ENCODE results near the gene CYP4F8. TPM values are rescaled to one million over a fixed set of nuclear protein-coding genes. Genes with fewer than 3 reads are reported as not detected.

CYP4F8 gene
- total and polyA plus RNA-seq, 12 donors, result not detected

Small RNA genes lying within 50 kb of the gene (small RNA-seq; reads per million reads assigned to genes)
- gene AD000091.1, result 0 reads per million in 2 donors

Other genes with a start within 250 kb of the CYP4F8 start
- gene AKAP8, start 235.4 kb upstream of the CYP4F8 start, total RNA-seq, result 10 to 100 TPM; 13.0 to 45.8 (median 31.6) TPM
- 10 to 100 TPM; 13.4 to 41.7 (median 27.0) TPM for gene AKAP8, start 235.4 kb upstream of the CYP4F8 start, polyA plus RNA-seq
- 100 to 1,000 TPM in 6 of 9 donors, 10 to 100 TPM in 3; 48.3 to 206 (median 125) TPM for gene AKAP8L, start 196.2 kb upstream of the CYP4F8 start, total RNA-seq
- gene AKAP8L, start 196.2 kb upstream of the CYP4F8 start, polyA plus RNA-seq, result 100 to 1,000 TPM in 2 of 3 donors, 10 to 100 TPM in 1; 60.5 to 652 (median 264) TPM
- 10 to 100 TPM in 8 of 9 donors, 1 to 10 TPM in 1; 5.7 to 49.2 (median 32.8) TPM for gene WIZ, start 165.3 kb upstream of the CYP4F8 start, total RNA-seq
- 10 to 100 TPM in 2 of 3 donors, 1 to 10 TPM in 1; 7.9 to 48.1 (median 28.3) TPM for gene WIZ, start 165.3 kb upstream of the CYP4F8 start, polyA plus RNA-seq
- gene RASAL3, start 150.7 kb upstream of the CYP4F8 start, total RNA-seq, result 1 to 10 TPM; 1.1 to 7.6 (median 5.0) TPM
- 10 to 100 TPM in 1 of 3 donors, 1 to 10 TPM in 2; 1.1 to 20.5 (median 5.7) TPM for gene RASAL3, start 150.7 kb upstream of the CYP4F8 start, polyA plus RNA-seq
- not detected for gene PGLYRP2, start 135.7 kb upstream of the CYP4F8 start, total RNA-seq
- gene PGLYRP2, start 135.7 kb upstream of the CYP4F8 start, polyA plus RNA-seq, result not detected
- under 1 TPM in 2 of 9 donors, not detected in 7; 0.11 to 0.34 TPM for gene CYP4F22, start 106.7 kb upstream of the CYP4F8 start, total RNA-seq
- not detected for gene CYP4F22, start 106.7 kb upstream of the CYP4F8 start, polyA plus RNA-seq
- gene CYP4F3, start 25.7 kb downstream of the CYP4F8 start, total RNA-seq, result under 1 TPM in 4 of 9 donors, not detected in 5; 0.22 to 0.80 (median 0.30) TPM
- under 1 TPM; 0.03 to 0.24 (median 0.04) TPM for gene CYP4F3, start 25.7 kb downstream of the CYP4F8 start, polyA plus RNA-seq
- gene CYP4F12, start 57.9 kb downstream of the CYP4F8 start, total RNA-seq, result 1 to 10 TPM in 7 of 9 donors, under 1 TPM in 2; 0.66 to 8.3 (median 2.5) TPM
- 10 to 100 TPM in 2 of 3 donors, under 1 TPM in 1; 0.42 to 19.7 (median 13.2) TPM for gene CYP4F12, start 57.9 kb downstream of the CYP4F8 start, polyA plus RNA-seq
- not detected for gene OR10H2, start 112.8 kb downstream of the CYP4F8 start, total RNA-seq
- not detected for gene OR10H2, start 112.8 kb downstream of the CYP4F8 start, polyA plus RNA-seq
- not detected for gene OR10H3, start 122.8 kb downstream of the CYP4F8 start, total RNA-seq
- not detected for gene OR10H3, start 122.8 kb downstream of the CYP4F8 start, polyA plus RNA-seq
- not detected for gene OR10H5, start 172.4 kb downstream of the CYP4F8 start, total RNA-seq
- gene OR10H5, start 172.4 kb downstream of the CYP4F8 start, polyA plus RNA-seq, result not detected
- not detected for gene OR10H1, start 200.4 kb downstream of the CYP4F8 start, total RNA-seq
- not detected for gene OR10H1, start 200.4 kb downstream of the CYP4F8 start, polyA plus RNA-seq